DMS53 treated with DMSO at 0.1 percent for 48 hours (cell line): Measurements from ENCODE around the gene RHPN2.
"Not testable (repeated sequence)": the region's sequence is repeated elsewhere in the genome, so short reads cannot be mapped to it uniquely, and the experiment has no call there.

ENCODE experiments used
- DNase-seq: peaks from one replicate; lab custom pipeline; 2025; ENCODE audit not compliant: unreplicated experiment; lab: John Stamatoyannopoulos, UW

Gene RHPN2

GRCh38 chr19:33066543-33066942 is 1.9 kb upstream of the RHPN2 start:
- no peak for DNase-seq

- DNase-seq, result peak; percentile 15
These were observed 263 bp downstream of the RHPN2 start for GRCh38 chr19:33064458-33064791.

DNA sequence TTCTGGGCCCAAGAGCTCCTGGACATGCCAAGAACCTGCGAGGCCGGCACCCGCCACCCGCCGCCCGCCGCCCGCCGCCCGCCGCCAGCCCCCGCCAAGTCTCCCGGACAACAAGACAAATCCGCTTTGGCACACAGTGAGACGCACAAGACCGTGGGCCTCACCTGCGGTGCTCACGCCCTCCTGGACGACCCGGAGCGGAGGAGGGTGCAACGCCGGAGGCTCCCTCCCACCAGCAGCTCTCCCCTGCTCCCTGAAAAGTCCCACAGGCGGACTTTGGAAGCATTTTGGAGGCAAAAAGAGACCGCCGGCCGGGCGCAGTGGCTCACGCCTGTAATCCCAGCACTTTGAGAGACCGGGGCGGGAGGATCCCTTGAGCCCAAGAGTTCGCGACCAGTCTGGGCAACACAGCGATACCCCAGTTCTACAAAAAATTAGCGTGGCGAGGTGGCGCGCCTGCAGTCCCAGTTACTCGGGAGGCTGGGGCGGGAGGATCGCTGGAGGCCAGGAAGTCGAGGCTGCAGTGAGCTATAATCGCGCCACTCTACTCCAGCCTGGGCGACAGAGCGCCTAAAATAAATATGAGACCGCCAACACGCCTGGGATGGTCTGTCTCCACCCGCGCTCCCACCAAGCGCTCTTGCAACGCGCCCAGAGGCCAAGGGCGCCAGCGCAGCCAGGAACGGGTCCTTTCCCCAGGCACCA is 783 bp downstream of the RHPN2 start:
- DNase-seq, result no peak

DNA sequence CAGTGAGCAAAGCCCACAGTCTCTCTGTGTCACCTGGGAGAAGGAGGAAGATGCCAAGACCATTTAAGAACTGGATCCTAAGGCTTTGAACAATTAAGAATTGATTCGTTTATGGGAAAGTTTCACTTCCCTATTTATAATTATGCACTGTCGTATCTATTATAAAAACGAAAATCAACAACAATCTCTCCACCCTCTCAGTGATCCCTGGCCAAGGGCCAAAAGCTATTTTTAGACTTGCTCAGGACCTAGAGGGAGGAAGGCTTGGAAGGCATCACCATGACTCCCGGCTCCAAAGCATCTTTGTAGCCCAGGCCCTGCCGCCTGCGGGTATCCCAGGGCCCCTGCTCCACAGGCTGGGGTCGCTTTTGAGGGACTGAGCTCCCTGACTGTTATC is 1.3 kb downstream of the RHPN2 start:
- no peak for DNase-seq

- DNase-seq, result no peak
These were observed 1.8 kb downstream of the RHPN2 start for GRCh38 chr19:33062902-33063301.

DNA sequence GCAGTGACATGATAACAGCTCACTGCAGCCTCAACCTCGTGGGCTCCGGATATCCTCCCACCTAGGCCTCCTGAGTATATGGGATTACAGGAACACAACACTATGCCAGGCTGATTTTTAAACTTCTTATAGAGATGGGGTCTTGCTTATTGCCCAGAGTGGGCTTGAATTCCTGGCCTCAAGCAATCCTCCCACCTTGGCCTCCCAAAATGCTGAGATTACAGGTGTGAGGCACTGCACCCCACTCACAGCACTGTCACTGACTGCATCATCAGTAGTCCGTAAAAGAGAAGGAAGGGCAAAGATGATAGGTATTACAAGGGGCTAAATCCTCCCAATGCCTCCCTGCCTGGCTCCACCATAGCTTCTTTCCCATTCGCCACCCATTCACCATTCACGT is 4.1 kb downstream of the RHPN2 start:
- no peak for DNase-seq

DNA sequence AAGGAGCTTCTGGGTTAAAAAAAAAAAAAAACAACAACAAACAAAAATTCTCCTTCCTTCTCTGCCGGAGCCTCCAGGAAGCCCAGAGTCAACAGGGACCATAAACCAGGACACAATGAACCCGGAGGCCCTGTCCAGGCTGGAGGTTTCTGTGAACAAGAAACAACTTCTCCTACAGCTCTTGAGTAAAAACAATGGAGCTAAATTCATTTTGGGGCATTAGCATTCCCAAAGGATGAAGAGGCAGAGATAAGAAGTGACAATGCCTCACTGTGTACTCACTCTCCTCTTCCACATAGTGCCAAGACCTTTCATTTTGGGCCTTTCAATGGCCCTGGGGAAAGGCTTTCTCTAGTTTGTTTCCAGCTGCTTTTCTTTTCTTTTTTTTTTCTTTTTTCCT is 9.0 kb downstream of the RHPN2 start:
- no peak for DNase-seq

DNA sequence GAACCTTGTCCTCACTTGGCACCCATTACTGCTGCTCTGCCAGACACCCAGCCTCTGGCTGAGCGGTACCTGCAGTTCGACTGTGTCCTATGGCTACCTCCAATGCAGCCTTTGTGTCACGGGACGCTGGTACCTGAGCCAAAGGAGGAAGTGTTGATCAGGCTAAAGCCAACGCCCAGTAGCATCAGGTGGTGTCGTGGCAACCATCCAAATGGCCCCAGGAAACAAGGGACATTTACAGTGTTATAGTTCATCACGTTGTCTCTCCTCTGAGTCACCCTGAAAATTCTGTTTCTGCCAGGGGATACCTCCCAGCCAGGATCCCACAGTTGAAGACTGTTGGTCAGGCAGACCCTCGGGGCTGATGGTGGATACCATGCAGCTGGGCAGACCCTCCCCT is 10.1 kb downstream of the RHPN2 start:
- DNase-seq, result no peak

GRCh38 chr19:33052352-33052972 is 12.2 kb downstream of the RHPN2 start:
- DNase-seq, result peak; percentile 33

GRCh38 chr19:33050110-33050509 is 14.6 kb downstream of the RHPN2 start:
- no peak for DNase-seq

DNA sequence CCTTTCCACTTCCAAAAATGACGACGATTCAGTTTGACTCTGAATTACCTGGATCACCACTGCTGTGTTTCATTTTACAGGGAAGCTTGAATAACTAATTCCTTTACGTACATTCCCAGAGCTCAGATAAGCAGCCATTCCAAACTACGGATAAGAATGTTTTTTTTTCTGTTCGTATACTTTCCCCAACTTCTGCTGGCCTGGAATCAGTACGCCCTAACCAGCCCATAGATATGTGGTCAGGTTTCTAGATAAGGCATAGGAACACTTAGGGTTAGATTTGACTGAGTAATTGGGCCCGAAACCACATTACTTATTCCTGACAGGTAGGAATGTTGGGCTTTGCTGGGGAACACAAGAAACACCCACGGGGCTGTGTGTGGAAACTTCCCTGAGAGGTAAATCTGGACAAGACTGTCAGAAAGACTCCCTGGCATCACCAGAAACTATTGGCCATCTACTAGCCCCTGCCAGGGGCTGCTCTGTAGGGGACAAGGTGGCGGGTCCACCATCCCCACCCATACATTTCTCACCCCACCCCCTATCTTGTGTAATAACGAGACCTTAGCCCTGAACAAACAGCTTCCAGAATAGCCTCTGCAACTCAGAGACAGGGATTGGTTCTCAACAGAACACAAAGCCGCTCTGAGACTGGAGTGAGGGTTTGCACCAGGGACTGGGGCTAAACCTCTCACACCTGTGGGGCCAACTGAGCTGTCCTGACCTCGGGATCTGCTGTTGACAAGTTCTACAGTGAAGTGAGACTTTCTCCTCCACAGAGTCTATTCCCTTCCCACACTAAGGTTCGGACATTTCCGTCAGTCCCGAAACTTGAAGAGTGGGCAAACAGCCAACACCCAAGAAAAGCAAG is 15.6 kb downstream of the RHPN2 start:
- DNase-seq, result no peak

DNA sequence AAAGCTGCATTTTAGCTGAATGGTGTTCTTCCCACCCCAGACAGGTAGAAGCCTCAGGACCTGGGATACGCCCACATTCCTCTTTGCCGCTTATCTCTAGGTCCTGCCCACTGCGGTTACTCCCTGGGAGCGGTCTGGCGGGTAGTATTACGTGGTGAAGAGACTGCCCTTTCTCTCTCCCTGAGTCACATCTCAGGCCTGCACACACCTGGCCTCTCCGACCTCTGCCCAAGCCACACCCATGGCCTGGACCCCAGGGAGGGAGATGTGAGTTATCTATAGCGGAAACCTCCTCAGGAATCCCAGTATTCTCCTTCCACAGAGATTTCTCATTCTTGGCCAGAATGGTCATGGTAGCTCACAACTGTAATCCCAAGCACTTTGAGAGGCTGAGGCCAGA is 17.3 kb downstream of the RHPN2 start:
- no peak for DNase-seq

- not testable (repeated sequence) for DNase-seq
These were observed 22.9 kb downstream of the RHPN2 start for GRCh38 chr19:33041828-33042160.

- no peak for DNase-seq
These were observed 23.5 kb downstream of the RHPN2 start for GRCh38 chr19:33040994-33041827.

- no peak for DNase-seq
These were observed 24.9 kb downstream of the RHPN2 start for GRCh38 chr19:33039815-33040214.

GRCh38 chr19:33039108-33039599 is 25.5 kb downstream of the RHPN2 start:
- DNase-seq, result no peak

GRCh38 chr19:33037168-33038025 is 27.3 kb downstream of the RHPN2 start:
- not testable (repeated sequence) for DNase-seq

DNA sequence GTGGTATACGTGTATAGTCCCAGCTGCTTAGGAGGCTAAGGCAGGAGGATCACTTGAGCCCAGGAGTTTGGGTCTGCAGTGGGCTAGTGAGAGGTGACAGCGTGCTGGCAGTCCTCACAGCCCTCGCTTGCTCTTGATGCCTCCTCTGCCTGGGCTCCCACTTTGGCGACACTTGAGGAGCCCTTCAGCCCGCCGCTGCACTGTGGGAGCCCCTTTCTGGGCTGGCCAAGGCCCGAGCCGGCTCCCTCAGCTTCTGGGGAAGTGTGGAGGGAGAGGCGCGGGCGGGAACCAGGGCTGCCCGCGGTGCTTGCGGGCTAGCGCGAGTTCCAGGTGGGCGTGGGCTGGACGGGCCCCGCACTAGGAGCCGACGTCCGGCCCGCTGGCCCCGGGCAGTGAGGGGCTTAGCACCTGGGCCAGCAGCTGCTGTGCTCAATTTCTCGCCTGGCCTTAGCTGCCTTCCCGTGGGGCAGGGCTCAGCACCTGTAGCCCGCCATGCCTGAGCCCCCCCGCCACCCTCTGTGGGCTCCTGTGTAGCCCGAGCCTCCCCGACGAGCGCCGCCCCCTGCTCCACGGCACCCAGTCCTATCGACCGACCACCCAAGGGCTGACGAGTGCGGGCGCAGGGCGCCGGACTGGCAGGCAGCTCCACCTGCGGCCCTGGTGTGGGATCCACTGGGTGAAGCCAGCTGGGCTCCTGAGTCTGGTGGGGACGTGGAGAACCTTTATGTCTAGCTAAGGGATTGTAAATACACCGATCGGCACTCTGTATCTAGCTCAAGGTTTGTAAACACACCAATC is 28.1 kb downstream of the RHPN2 start:
- DNase-seq, result not testable (repeated sequence)

GRCh38 chr19:33035461-33035860 is 29.2 kb downstream of the RHPN2 start:
- DNase-seq, result no peak
